ENCODE results near the gene TMEM145. TPM values are rescaled to one million over a fixed set of nuclear protein-coding genes. Genes with fewer than 3 reads are reported as not detected.

Gene TMEM145
- polyA plus RNA-seq, 1 donor (not counting 4 experiments of a cell fraction or from before 2014, with no cell fraction given), result not detected

GRCh38 chr19:42351079-42351735, 38.1 kb downstream of the TMEM145 start:
- no peaks in the 10 kb centered on the region for H3K79me2 ChIP-seq (ENCODE audit: control insufficient read depth, insufficient read depth, low read length)
- no peaks in the 10 kb centered on the region for H3K4me1 ChIP-seq (ENCODE audit: control insufficient read depth, extremely low read depth, insufficient read depth, low read length)
- no peak overlapping the region for H3K4me3 ChIP-seq (ENCODE audit: control insufficient read depth in 2 of 3, extremely low read depth in 1 of 3, insufficient read depth in 2 of 3, low read depth in 1 of 3, low read length in 3 of 3)
- dilution Hi-C loops (cut with MboI; ENCODE audit: extremely low pct_ligation_motif_present, low sequenced_read_pairs), result no loop called here
- no peaks in the 10 kb centered on the region for H3K9me3 ChIP-seq (ENCODE audit: control insufficient read depth, low read depth, low read length)
- H4K20me1 ChIP-seq (ENCODE audit: control insufficient read depth, extremely low read depth, insufficient read depth, low read length), result no peaks in the 10 kb centered on the region
- DNase-seq (ENCODE audit: low read depth, low spot score) (no peak), FAIRE-seq (no peak)
- TF ChIP-seq EZH2 (IDR thresholded peaks at IDR 0.05; ENCODE audit: low read length), result no peak
- TF ChIP-seq CTCF (optimal IDR thresholded peaks at IDR 0.05 in 1 of 3, IDR thresholded peaks at IDR 0.05 in 1 of 3, conservative IDR thresholded peaks at IDR 0.05 in 1 of 3; ENCODE audit: extremely low read depth in 1 of 3, insufficient read depth in 2 of 3, low read length in 3 of 3), result no peak
- no peak overlapping the region for H3K9ac ChIP-seq (ENCODE audit: control insufficient read depth, extremely low read depth, insufficient read depth, low read length)
- no peaks in the 10 kb centered on the region for H3K27me3 ChIP-seq (ENCODE audit: control insufficient read depth, extremely low read depth, insufficient read depth, low read length)
- peaks cover 0 to 3% of the 10 kb centered on the region in 2 experiments for H3K36me3 ChIP-seq (ENCODE audit: control insufficient read depth in 2 of 2, extremely low read depth in 1 of 2, insufficient read depth in 2 of 2, low read length in 2 of 2)
- H3K9me1 ChIP-seq (ENCODE audit: control insufficient read depth, extremely low read depth, insufficient read depth, low read length), result no peaks in the 10 kb centered on the region
- H2AFZ ChIP-seq (ENCODE audit: control insufficient read depth, low read length), result no peak overlapping the region
- no peak overlapping the region for H3K4me2 ChIP-seq (ENCODE audit: control insufficient read depth, extremely low read depth, insufficient read depth, low read depth, low read length)
- no peak overlapping the region for H3K27ac ChIP-seq (ENCODE audit: control insufficient read depth, insufficient read depth, low read length)

GRCh38 chr19:42352301-42353259, 39.5 kb downstream of the TMEM145 start:
- DNase-seq (ENCODE audit: low read depth, low spot score) (no peak), FAIRE-seq (no peak)
- H2AFZ ChIP-seq (ENCODE audit: control insufficient read depth, low read length), result no peak overlapping the region
- H3K79me2 ChIP-seq (ENCODE audit: control insufficient read depth, insufficient read depth, low read length), result no peaks in the 10 kb centered on the region
- H3K4me3 ChIP-seq (ENCODE audit: control insufficient read depth in 2 of 3, extremely low read depth in 1 of 3, insufficient read depth in 2 of 3, low read depth in 1 of 3, low read length in 3 of 3), result no peak overlapping the region
- no peaks in the 10 kb centered on the region for H3K9me1 ChIP-seq (ENCODE audit: control insufficient read depth, extremely low read depth, insufficient read depth, low read length)
- no peaks in the 10 kb centered on the region for H3K9me3 ChIP-seq (ENCODE audit: control insufficient read depth, low read depth, low read length)
- no peaks in the 10 kb centered on the region for H4K20me1 ChIP-seq (ENCODE audit: control insufficient read depth, extremely low read depth, insufficient read depth, low read length)
- TF ChIP-seq CTCF (optimal IDR thresholded peaks at IDR 0.05 in 1 of 3, IDR thresholded peaks at IDR 0.05 in 1 of 3, conservative IDR thresholded peaks at IDR 0.05 in 1 of 3; ENCODE audit: extremely low read depth in 1 of 3, insufficient read depth in 2 of 3, low read length in 3 of 3), result no peak
- no peak overlapping the region for H3K4me2 ChIP-seq (ENCODE audit: control insufficient read depth, extremely low read depth, insufficient read depth, low read depth, low read length)
- no peak overlapping the region for H3K27ac ChIP-seq (ENCODE audit: control insufficient read depth, insufficient read depth, low read length)
- peaks cover 0 to 4% of the 10 kb centered on the region in 2 experiments for H3K36me3 ChIP-seq (ENCODE audit: control insufficient read depth in 2 of 2, extremely low read depth in 1 of 2, insufficient read depth in 2 of 2, low read length in 2 of 2)
- H3K27me3 ChIP-seq (ENCODE audit: control insufficient read depth, extremely low read depth, insufficient read depth, low read length), result no peaks in the 10 kb centered on the region
- dilution Hi-C loops (cut with MboI; ENCODE audit: extremely low pct_ligation_motif_present, low sequenced_read_pairs), result no loop called here
- no peak overlapping the region for H3K9ac ChIP-seq (ENCODE audit: control insufficient read depth, extremely low read depth, insufficient read depth, low read length)
- H3K4me1 ChIP-seq (ENCODE audit: control insufficient read depth, extremely low read depth, insufficient read depth, low read length), result no peaks in the 10 kb centered on the region

Measured in keratinocyte (primary cell).